ENCODE measurements around the gene PARD3.

PARD3 gene

GRCh38 chr10:34641147-34641912 is 173.8 kb downstream of the PARD3 start:
- Histone ChIP-seq H3K9me3 (ENCODE audit: insufficient read depth, low read depth, low read length) (no peaks in the 10 kb centered on the region), H3K23ac (ENCODE audit: low read length) (no peak overlapping the region), H3K79me1 (ENCODE audit: low read length) (no peaks in the 10 kb centered on the region), H2BK5ac (ENCODE audit: low read depth, low read length, poor library complexity) (no peak overlapping the region), H3K27me3 (ENCODE audit: insufficient read depth, low read length) (no peaks in the 10 kb centered on the region), H3K4me2 (ENCODE audit: low read length) (no peak overlapping the region), H3K36me3 (ENCODE audit: control insufficient read depth in 1 of 2, insufficient read depth in 2 of 2, low read length in 2 of 2) (no peaks in the 10 kb centered on the region), H3K14ac (ENCODE audit: low read length) (no peak overlapping the region), H4K91ac (ENCODE audit: low read depth, low read length) (no peak overlapping the region), H3K4me3 (ENCODE audit: low read depth, low read length) (no peak overlapping the region), H3K18ac (ENCODE audit: low read length) (no peak overlapping the region), H3K9ac (ENCODE audit: low read length) (no peak overlapping the region), H2AFZ (ENCODE audit: insufficient read depth, low read length, poor library complexity) (no peak overlapping the region), H2BK12ac (ENCODE audit: low read length) (no peak overlapping the region), H3K4me1 (ENCODE audit: control insufficient read depth in 1 of 2, insufficient read depth in 2 of 2, low read length in 2 of 2) (no peaks in the 10 kb centered on the region), H3K27ac (ENCODE audit: low read depth, low read length) (no peak overlapping the region), H4K8ac (ENCODE audit: low read depth, low read length) (no peak overlapping the region), H2BK120ac (ENCODE audit: insufficient read depth, low read length, poor library complexity) (no peak overlapping the region), H4K12ac (ENCODE audit: low read depth, low read length) (no peak overlapping the region), H3K79me2 (ENCODE audit: control insufficient read depth, insufficient read depth, low read length, poor library complexity) (no peaks in the 10 kb centered on the region), H2AK5ac (ENCODE audit: low read length) (no peak overlapping the region), H3K4ac (ENCODE audit: low read depth, low read length) (no peak overlapping the region)
- WGBS (ENCODE audit: extremely low coverage, insufficient coverage, insufficient read length) = no CpG with 5 or more reads among the region's 18 CpGs
- no peak for DNase-seq

GRCh38 chr10:34638406-34639054 is 176.6 kb downstream of the PARD3 start:
- Histone ChIP-seq H3K4me3 (ENCODE audit: low read depth, low read length) (no peak overlapping the region), H2BK120ac (ENCODE audit: insufficient read depth, low read length, poor library complexity) (no peak overlapping the region), H3K9ac (ENCODE audit: low read length) (no peak overlapping the region), H3K79me1 (ENCODE audit: low read length) (no peaks in the 10 kb centered on the region), H3K4me1 (ENCODE audit: control insufficient read depth in 1 of 2, insufficient read depth in 2 of 2, low read length in 2 of 2) (no peaks in the 10 kb centered on the region), H3K79me2 (ENCODE audit: control insufficient read depth, insufficient read depth, low read length, poor library complexity) (no peaks in the 10 kb centered on the region), H3K9me3 (ENCODE audit: insufficient read depth, low read depth, low read length) (no peaks in the 10 kb centered on the region), H3K4ac (ENCODE audit: low read depth, low read length) (no peak overlapping the region), H4K91ac (ENCODE audit: low read depth, low read length) (no peak overlapping the region), H2BK5ac (ENCODE audit: low read depth, low read length, poor library complexity) (no peak overlapping the region), H4K12ac (ENCODE audit: low read depth, low read length) (no peak overlapping the region), H3K27me3 (ENCODE audit: insufficient read depth, low read length) (no peaks in the 10 kb centered on the region), H2AFZ (ENCODE audit: insufficient read depth, low read length, poor library complexity) (no peak overlapping the region), H3K36me3 (ENCODE audit: control insufficient read depth in 1 of 2, insufficient read depth in 2 of 2, low read length in 2 of 2) (no peaks in the 10 kb centered on the region), H3K27ac (ENCODE audit: low read depth, low read length) (no peak overlapping the region), H2BK12ac (ENCODE audit: low read length) (no peak overlapping the region), H2AK5ac (ENCODE audit: low read length) (no peak overlapping the region), H3K4me2 (ENCODE audit: low read length) (no peak overlapping the region), H3K23ac (ENCODE audit: low read length) (no peak overlapping the region), H3K14ac (ENCODE audit: low read length) (no peak overlapping the region), H3K18ac (ENCODE audit: low read length) (no peak overlapping the region), H4K8ac (ENCODE audit: low read depth, low read length) (no peak overlapping the region)
- no CpG with 5 or more reads among the region's 4 CpGs for WGBS (ENCODE audit: extremely low coverage, insufficient coverage, insufficient read length)
- DNase-seq = peak; percentile 67 to 94

GRCh38 chr10:34637418-34637911 is 177.6 kb downstream of the PARD3 start:
- H3K79me2 ChIP-seq (ENCODE audit: control insufficient read depth, insufficient read depth, low read length, poor library complexity) = no peaks in the 10 kb centered on the region
- WGBS (ENCODE audit: extremely low coverage, insufficient coverage, insufficient read length) = no CpG with 5 or more reads among the region's 9 CpGs

GRCh38 chr10:34635111-34635510 is 180.0 kb downstream of the PARD3 start:
- Histone ChIP-seq H3K18ac (ENCODE audit: low read length) (no peak overlapping the region), H4K91ac (ENCODE audit: low read depth, low read length) (no peak overlapping the region), H3K79me2 (ENCODE audit: control insufficient read depth, insufficient read depth, low read length, poor library complexity) (no peaks in the 10 kb centered on the region), H4K8ac (ENCODE audit: low read depth, low read length) (no peak overlapping the region), H3K36me3 (ENCODE audit: control insufficient read depth in 1 of 2, insufficient read depth in 2 of 2, low read length in 2 of 2) (no peaks in the 10 kb centered on the region), H4K12ac (ENCODE audit: low read depth, low read length) (no peak overlapping the region), H2AFZ (ENCODE audit: insufficient read depth, low read length, poor library complexity) (no peak overlapping the region), H3K79me1 (ENCODE audit: low read length) (no peaks in the 10 kb centered on the region), H3K9ac (ENCODE audit: low read length) (no peak overlapping the region), H3K27ac (ENCODE audit: low read depth, low read length) (no peak overlapping the region), H3K4me3 (ENCODE audit: low read depth, low read length) (no peak overlapping the region), H2AK5ac (ENCODE audit: low read length) (no peak overlapping the region), H2BK120ac (ENCODE audit: insufficient read depth, low read length, poor library complexity) (no peak overlapping the region), H3K9me3 (ENCODE audit: insufficient read depth, low read depth, low read length) (no peaks in the 10 kb centered on the region), H3K4me1 (ENCODE audit: control insufficient read depth in 1 of 2, insufficient read depth in 2 of 2, low read length in 2 of 2) (no peaks in the 10 kb centered on the region), H3K23ac (ENCODE audit: low read length) (no peak overlapping the region), H3K14ac (ENCODE audit: low read length) (no peak overlapping the region), H3K4me2 (ENCODE audit: low read length) (no peak overlapping the region), H2BK12ac (ENCODE audit: low read length) (no peak overlapping the region), H3K27me3 (ENCODE audit: insufficient read depth, low read length) (no peaks in the 10 kb centered on the region), H3K4ac (ENCODE audit: low read depth, low read length) (no peak overlapping the region), H2BK5ac (ENCODE audit: low read depth, low read length, poor library complexity) (no peak overlapping the region)
- DNase-seq = no peak
- no CpG with 5 or more reads among the region's 6 CpGs for WGBS (ENCODE audit: extremely low coverage, insufficient coverage, insufficient read length)

More at GRCh38 chr10:34637418-34637911, 177.6 kb downstream of the PARD3 start:
- Histone ChIP-seq H3K4ac (ENCODE audit: low read depth, low read length) (no peak overlapping the region), H3K27ac (ENCODE audit: low read depth, low read length) (no peak overlapping the region), H3K27me3 (ENCODE audit: insufficient read depth, low read length) (no peaks in the 10 kb centered on the region), H3K4me1 (ENCODE audit: control insufficient read depth in 1 of 2, insufficient read depth in 2 of 2, low read length in 2 of 2) (no peaks in the 10 kb centered on the region), H2AK5ac (ENCODE audit: low read length) (no peak overlapping the region), H3K4me2 (ENCODE audit: low read length) (no peak overlapping the region), H3K18ac (ENCODE audit: low read length) (no peak overlapping the region), H2BK5ac (ENCODE audit: low read depth, low read length, poor library complexity) (no peak overlapping the region), H3K9me3 (ENCODE audit: insufficient read depth, low read depth, low read length) (no peaks in the 10 kb centered on the region), H3K4me3 (ENCODE audit: low read depth, low read length) (no peak overlapping the region), H3K9ac (ENCODE audit: low read length) (no peak overlapping the region), H3K36me3 (ENCODE audit: control insufficient read depth in 1 of 2, insufficient read depth in 2 of 2, low read length in 2 of 2) (no peaks in the 10 kb centered on the region), H2BK120ac (ENCODE audit: insufficient read depth, low read length, poor library complexity) (no peak overlapping the region), H2BK12ac (ENCODE audit: low read length) (no peak overlapping the region), H3K79me1 (ENCODE audit: low read length) (no peaks in the 10 kb centered on the region), H2AFZ (ENCODE audit: insufficient read depth, low read length, poor library complexity) (no peak overlapping the region), H4K8ac (ENCODE audit: low read depth, low read length) (no peak overlapping the region), H4K91ac (ENCODE audit: low read depth, low read length) (no peak overlapping the region), H4K12ac (ENCODE audit: low read depth, low read length) (no peak overlapping the region), H3K23ac (ENCODE audit: low read length) (no peak overlapping the region), H3K14ac (ENCODE audit: low read length) (no peak overlapping the region)
- peak; percentile 28 to 71 for DNase-seq

All from trophoblast cell (in vitro differentiated cells and primary cell).